GM12892 (cell line): ENCODE measurements around the gene VEPH1.
"Not testable (repeated sequence)": the region's sequence is repeated elsewhere in the genome, so short reads cannot be mapped to it uniquely, and the experiment has no call there.

ENCODE experiments used
- POLR2AphosphoS5 ChIP-seq: IDR thresholded peaks from 2 replicates; pipeline ENCODE4 v1.6.1; 2011; ENCODE audit warnings: low read depth, low read length, control low read depth
- TAF1 ChIP-seq: IDR thresholded peaks from 2 replicates; pipeline ENCODE4 v1.6.1; 2011; ENCODE audit warnings: low read depth, mild to moderate bottlenecking, control low read depth, low read length, borderline replicate concordance

GRCh38 chr3:157348304-157349075, 154.7 kb downstream of the VEPH1 start:
- not testable (repeated sequence) for TF ChIP-seq TAF1, POLR2AphosphoS5
